ENCODE data around the gene KLHL30. TPM values are rescaled to one million over a fixed set of nuclear protein-coding genes. Genes with fewer than 3 reads are reported as not detected.

The KLHL30 gene
- total RNA-seq, 1 donor from 2014 or later: 1.2 TPM

DNA sequence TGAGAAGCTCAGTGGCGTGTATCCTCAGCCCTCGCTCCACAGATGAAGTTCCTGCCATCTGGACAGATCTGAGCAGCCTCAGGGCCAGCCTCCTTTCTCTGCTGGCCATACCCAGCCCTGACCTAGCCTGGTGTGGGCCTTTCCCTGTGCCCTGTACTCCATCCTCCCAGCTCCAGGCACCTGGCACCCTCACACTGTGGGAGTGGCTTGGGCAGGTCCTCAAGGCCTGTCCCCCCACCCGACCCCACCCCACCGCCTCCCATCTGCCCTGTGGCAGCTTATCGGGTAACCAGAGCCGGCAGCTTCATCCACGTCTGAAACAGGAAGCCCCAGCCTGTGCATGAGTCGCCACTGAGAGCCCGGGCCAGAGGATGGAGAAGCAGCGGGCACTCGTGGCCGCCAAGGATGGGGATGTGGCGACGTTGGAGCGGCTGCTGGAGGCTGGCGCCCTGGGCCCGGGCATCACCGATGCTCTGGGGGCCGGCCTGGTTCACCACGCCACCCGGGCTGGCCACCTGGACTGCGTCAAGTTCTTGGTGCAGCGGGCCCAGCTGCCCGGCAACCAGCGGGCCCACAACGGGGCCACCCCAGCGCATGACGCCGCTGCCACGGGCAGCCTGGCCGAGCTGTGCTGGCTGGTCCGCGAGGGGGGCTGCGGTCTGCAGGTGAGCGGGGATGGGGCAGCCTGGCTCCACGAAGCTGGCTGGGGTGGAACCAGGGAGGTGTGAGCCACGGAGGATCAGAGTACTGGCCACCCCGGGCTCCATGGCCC is 38.2 kb upstream of the KLHL30 start, which contains the start of gene ESPNL:
Gene ESPNL (plus strand): TSS at position 292 of the 772 bp plus-strand sequence. CDS start 80 bp downstream, at position 372.
- peak; percentile 83 for DNase-seq (ENCODE audit: extremely low spot score, unreplicated experiment)
- TF ChIP-seq, protein P1, sequence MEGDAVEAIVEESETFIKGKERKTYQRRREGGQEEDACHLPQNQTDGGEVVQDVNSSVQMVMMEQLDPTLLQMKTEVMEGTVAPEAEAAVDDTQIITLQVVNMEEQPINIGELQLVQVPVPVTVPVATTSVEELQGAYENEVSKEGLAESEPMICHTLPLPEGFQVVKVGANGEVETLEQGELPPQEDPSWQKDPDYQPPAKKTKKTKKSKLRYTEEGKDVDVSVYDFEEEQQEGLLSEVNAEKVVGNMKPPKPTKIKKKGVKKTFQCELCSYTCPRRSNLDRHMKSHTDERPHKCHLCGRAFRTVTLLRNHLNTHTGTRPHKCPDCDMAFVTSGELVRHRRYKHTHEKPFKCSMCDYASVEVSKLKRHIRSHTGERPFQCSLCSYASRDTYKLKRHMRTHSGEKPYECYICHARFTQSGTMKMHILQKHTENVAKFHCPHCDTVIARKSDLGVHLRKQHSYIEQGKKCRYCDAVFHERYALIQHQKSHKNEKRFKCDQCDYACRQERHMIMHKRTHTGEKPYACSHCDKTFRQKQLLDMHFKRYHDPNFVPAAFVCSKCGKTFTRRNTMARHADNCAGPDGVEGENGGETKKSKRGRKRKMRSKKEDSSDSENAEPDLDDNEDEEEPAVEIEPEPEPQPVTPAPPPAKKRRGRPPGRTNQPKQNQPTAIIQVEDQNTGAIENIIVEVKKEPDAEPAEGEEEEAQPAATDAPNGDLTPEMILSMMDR (IDR thresholded peaks at IDR 0.05): no peak
- Mint-ChIP-seq H3K27me3 (ENCODE audit: unreplicated experiment) (no peaks in the 10 kb centered on the region), H3K4me3 (ENCODE audit: unreplicated experiment) (no peak within 1 kb of the TSS), H3K4me1 (ENCODE audit: unreplicated experiment) (peaks cover 6% of the 10 kb centered on the region), H3K36me3 (ENCODE audit: unreplicated experiment) (no peaks in the 10 kb centered on the region), H3K27ac (ENCODE audit: unreplicated experiment) (no peak within 1 kb of the TSS), H3K9me3 (ENCODE audit: unreplicated experiment) (no peaks in the 10 kb centered on the region)

DNA sequence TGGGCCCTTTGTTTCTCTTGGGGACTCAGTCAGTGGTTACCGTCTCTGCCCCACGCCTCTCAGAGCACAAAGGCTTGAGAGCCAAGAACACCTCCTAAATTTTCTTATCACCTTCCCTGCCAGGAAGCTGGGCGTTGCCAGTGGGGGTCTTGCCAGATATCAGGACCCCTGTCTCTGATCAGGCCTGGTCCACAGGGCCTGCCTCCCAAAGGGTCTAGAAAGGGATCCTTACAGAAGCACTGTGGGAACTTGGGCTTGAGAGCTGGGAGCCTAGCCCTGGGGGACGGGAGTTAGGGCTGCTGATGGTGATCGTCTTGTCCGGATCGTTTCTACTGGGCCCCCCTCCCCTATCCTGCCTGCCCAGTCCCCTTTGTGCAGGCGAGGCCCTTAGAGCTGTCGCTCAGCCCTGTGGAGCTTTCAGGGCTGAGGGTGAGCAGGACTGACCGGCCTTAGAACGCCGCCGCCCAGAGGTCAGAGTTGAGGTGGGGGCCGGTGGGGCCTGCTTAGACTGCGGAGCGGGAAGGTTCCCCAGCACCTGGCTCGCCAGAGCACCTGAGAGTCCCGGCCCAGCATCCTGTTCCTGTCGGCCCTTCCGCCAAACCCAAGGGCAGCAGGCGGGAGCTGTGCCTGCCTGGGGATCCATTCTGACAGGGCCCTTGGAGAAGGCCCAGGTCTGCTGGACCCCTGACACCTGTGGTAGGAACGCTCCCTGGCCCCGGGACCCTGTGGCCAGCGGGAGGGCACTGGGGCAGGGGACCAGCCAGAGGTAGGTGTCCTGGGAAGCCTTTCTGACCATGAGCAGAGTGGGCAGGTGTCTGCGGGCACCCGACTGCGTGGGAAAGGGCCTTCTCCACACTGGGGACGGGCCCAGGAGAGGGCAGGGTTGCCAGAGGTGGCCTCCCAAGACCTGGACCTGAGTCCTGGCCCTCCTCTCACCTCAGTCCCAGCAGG is 37.4 kb upstream of the KLHL30 start:
- peaks cover 6% of the 10 kb centered on the region for H3K4me1 Mint-ChIP-seq (ENCODE audit: unreplicated experiment)
- no peaks in the 10 kb centered on the region for H3K9me3 Mint-ChIP-seq (ENCODE audit: unreplicated experiment)
- no peaks in the 10 kb centered on the region for H3K36me3 Mint-ChIP-seq (ENCODE audit: unreplicated experiment)
- no peak overlapping the region for H3K27ac Mint-ChIP-seq (ENCODE audit: unreplicated experiment)
- no peaks in the 10 kb centered on the region for H3K27me3 Mint-ChIP-seq (ENCODE audit: unreplicated experiment)
- DNase-seq (ENCODE audit: extremely low spot score, unreplicated experiment): peak; percentile 83
- TF ChIP-seq, protein P1 (IDR thresholded peaks at IDR 0.05): no peak
- H3K4me3 Mint-ChIP-seq (ENCODE audit: unreplicated experiment): no peak overlapping the region

DNA sequence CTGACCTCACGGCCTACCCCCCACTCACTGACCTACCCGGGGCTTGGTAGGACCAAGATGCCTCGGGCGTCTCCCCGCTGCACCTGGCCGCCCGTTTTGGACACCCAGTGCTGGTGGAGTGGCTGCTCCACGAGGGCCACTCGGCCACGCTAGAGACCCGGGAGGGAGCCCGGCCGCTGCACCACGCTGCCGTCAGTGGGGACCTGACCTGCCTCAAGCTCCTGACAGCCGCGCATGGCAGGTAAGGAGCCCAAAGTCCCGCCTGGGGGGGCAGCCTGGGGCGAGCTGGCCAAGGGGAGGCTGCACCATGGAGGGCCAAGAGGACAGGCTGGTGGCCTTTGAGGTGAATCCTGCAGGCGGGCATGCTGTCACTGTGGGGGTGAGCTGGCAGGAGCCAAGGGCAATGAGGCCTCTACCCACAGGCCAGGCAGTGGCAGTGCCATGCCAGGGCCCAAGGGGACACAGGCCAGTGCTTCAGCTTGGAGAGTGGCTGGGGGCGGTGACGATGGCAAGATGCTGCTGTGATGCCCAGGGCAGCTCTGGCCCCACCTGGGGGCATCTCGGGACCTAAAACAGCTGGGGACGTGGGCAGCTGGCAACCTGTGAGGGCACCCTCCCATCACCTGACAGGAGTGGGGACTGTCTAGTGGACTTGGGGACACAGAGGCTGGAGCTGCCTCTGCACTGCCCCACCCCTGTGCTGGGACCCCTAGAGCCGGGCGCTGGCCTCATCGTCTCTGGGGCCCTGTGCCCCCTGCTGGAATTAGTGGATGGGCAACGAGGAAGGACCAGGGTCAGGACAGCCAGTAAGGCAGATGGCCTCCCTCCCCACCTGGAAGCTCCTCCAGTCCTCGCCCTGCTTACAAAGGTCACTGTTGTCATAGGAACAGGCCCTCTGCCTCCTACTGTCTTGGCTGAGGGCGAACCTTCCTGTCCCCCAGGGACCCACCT is 36.3 kb upstream of the KLHL30 start:
- peak; percentile 83 for DNase-seq (ENCODE audit: extremely low spot score, unreplicated experiment)
- Mint-ChIP-seq H3K27ac (ENCODE audit: unreplicated experiment) (no peak overlapping the region), H3K4me3 (ENCODE audit: unreplicated experiment) (no peak overlapping the region), H3K36me3 (ENCODE audit: unreplicated experiment) (no peaks in the 10 kb centered on the region), H3K9me3 (ENCODE audit: unreplicated experiment) (no peaks in the 10 kb centered on the region), H3K4me1 (ENCODE audit: unreplicated experiment) (no peaks in the 10 kb centered on the region), H3K27me3 (ENCODE audit: unreplicated experiment) (no peaks in the 10 kb centered on the region)
- TF ChIP-seq, protein P1 (IDR thresholded peaks at IDR 0.05): no peak

GRCh38 chr2:238102865-238103264 is 35.6 kb upstream of the KLHL30 start:
- Mint-ChIP-seq H3K27ac (ENCODE audit: unreplicated experiment) (no peak overlapping the region), H3K9me3 (ENCODE audit: unreplicated experiment) (no peaks in the 10 kb centered on the region)

More at GRCh38 chr2:238102865-238103264, 35.6 kb upstream of the KLHL30 start:
- H3K36me3 Mint-ChIP-seq (ENCODE audit: unreplicated experiment): no peaks in the 10 kb centered on the region
- TF ChIP-seq, protein P1 (IDR thresholded peaks at IDR 0.05): no peak
- no peak overlapping the region for H3K4me3 Mint-ChIP-seq (ENCODE audit: unreplicated experiment)
- no peaks in the 10 kb centered on the region for H3K4me1 Mint-ChIP-seq (ENCODE audit: unreplicated experiment)
- H3K27me3 Mint-ChIP-seq (ENCODE audit: unreplicated experiment): no peaks in the 10 kb centered on the region
- DNase-seq (ENCODE audit: extremely low spot score, unreplicated experiment): peak; percentile 65
